K562 (cell line): ENCODE data around the gene EFNA1. TPM values are rescaled to one million over a fixed set of nuclear protein-coding genes. Genes with fewer than 3 reads are reported as not detected.

Experiments used
- ATAC-seq: fragments of 200-7000 bp; cut with Tn5 transposase; 3 replicates; pipeline ENCODE4 v1.9.1; 2020; ENCODE audit warnings: moderate library complexity
- BruUV-seq: library from RNA; stranded (reverse); fragments of 400-500 nt; replicated peaks from 2 replicates; lab custom pipeline; 2021; lab: Mats Ljungman, UMichigan
- CTCF ChIA-PET: fragments of 300-600 bp; formaldehyde crosslinking; extraction: SDS; loops from one replicate; lab custom pipeline; 2021; ENCODE audit warnings: low intra/inter-chr PET ratio; lab: Yijun Ruan, JAX
- POLR2A ChIA-PET: fragments of 300-600, 350-650 bp; sonication (Branson Sonifier 250); formaldehyde crosslinking; extraction: SDS; loops from one replicate; lab custom pipeline; 2021; ENCODE audit warnings: antibody characterized with exemption, inconsistent platforms; lab: Yijun Ruan, JAX
- DNase-seq, 4 experiments: peaks; one replicate each; pipeline versions ENCODE4 v3.0.0 to v3.0.0-alpha.2; 2011 to 2018; ENCODE audit warnings: low spot score in 3 of 4, mixed read lengths in 3 of 4; ENCODE audit errors: extremely low read depth in 1 of 4
- FAIRE-seq: peaks from 2 replicates; lab custom pipeline; 2011; peaks lifted over from hg19 to GRCh38; lab: Jason Lieb, UNC
- H2AFZ ChIP-seq: 2 replicates; pipeline ENCODE4 v1.6.0; 2011; ENCODE audit warnings: low read depth, low read length, control low read depth, inconsistent platforms
- H3K27ac ChIP-seq: fragments of 200-600 bp; 3 replicates; pipeline ENCODE4 v1.8.0; 2011; ENCODE audit warnings: low read depth, mild to moderate bottlenecking, control low read depth, inconsistent platforms, low read length, moderate library complexity, mixed read lengths; ENCODE audit errors: extremely low read depth
- H3K27me3 ChIP-seq, 2 experiments: fragments of 300-600 bp in 1 of 2; 2 replicates in 1 of 2; 3 replicates in 1 of 2; pipeline versions ENCODE4 v1.6.0 to v1.8.0; 2011; ENCODE audit warnings: inconsistent platforms in 2 of 2, low read length in 2 of 2, mild to moderate bottlenecking in 1 of 2, mixed read lengths in 1 of 2, moderate library complexity in 1 of 2; ENCODE audit not compliant: control insufficient read depth in 2 of 2, insufficient read depth in 2 of 2
- H3K36me3 ChIP-seq: fragments of 300-600 bp; 3 replicates; pipeline ENCODE4 v1.8.0; 2011; ENCODE audit warnings: mild to moderate bottlenecking, low read length, inconsistent platforms; ENCODE audit not compliant: control insufficient read depth, insufficient read depth
- H3K4me1 ChIP-seq, 2 experiments: fragments of 200-600 bp in 1 of 2; replicated peaks in 1 of 2; 2 replicates in 1 of 2; 3 replicates in 1 of 2; pipeline versions ENCODE4 v1.5.1 to v1.8.0; 2011; ENCODE audit warnings: inconsistent platforms in 2 of 2, low read length in 2 of 2, mild to moderate bottlenecking in 1 of 2, mixed read lengths in 1 of 2, moderate library complexity in 1 of 2; ENCODE audit not compliant: control insufficient read depth in 2 of 2, insufficient read depth in 2 of 2
- H3K4me2 ChIP-seq: 2 replicates; pipeline ENCODE4 v1.6.1; 2011; ENCODE audit warnings: low read length, control low read depth, inconsistent platforms, mixed read lengths; ENCODE audit not compliant: insufficient read depth
- H3K4me3 ChIP-seq: fragments of 200-600 bp; sonication (generic), shearing (Covaris generic); 2 replicates; pipeline ENCODE4 v1.5.1; 2016; ENCODE audit warnings: control low read depth, inconsistent platforms
- H3K79me2 ChIP-seq: fragments of 200-600 bp; 3 replicates; pipeline ENCODE4 v1.8.0; 2011; ENCODE audit warnings: low read length, inconsistent platforms; ENCODE audit not compliant: control insufficient read depth, insufficient read depth
- H3K9ac ChIP-seq, 2 experiments: 2 replicates each; pipeline versions ENCODE4 v1.6.0 to v1.6.1; 2011; ENCODE audit warnings: low read depth in 2 of 2, low read length in 2 of 2, control low read depth in 1 of 2, inconsistent platforms in 1 of 2, mild to moderate bottlenecking in 1 of 2, mixed read lengths in 1 of 2; ENCODE audit not compliant: insufficient read depth in 1 of 2
- H3K9me1 ChIP-seq: one replicate; pipeline ENCODE4 v1.6.0; 2011; ENCODE audit warnings: inconsistent platforms, mild to moderate bottlenecking, low read length, moderate library complexity; ENCODE audit not compliant: control insufficient read depth, insufficient read depth
- H3K9me3 ChIP-seq: replicated peaks from 2 replicates; pipeline ENCODE4 v1.5.1; 2011; ENCODE audit warnings: low read depth, low read length, inconsistent platforms; ENCODE audit not compliant: control insufficient read depth, insufficient read depth
- H4K20me1 ChIP-seq: replicated peaks from 2 replicates; pipeline ENCODE4 v1.6.1; 2011; ENCODE audit warnings: low read length, inconsistent platforms, mixed read lengths; ENCODE audit not compliant: control insufficient read depth, insufficient read depth
- GABPB1 ChIP-seq: sonication (generic); formaldehyde crosslinking; IDR thresholded peaks from 2 replicates; pipeline ENCODE4 v1.8.0; 2022; ENCODE audit warnings: mild to moderate bottlenecking, missing genetic modification reagents
- POLR2G ChIP-seq: fragments of 200-400 bp; formaldehyde crosslinking; IDR thresholded peaks from 2 replicates; pipeline ENCODE4 v1.6.1; 2017; ENCODE audit warnings: low read depth, mild to moderate bottlenecking, antibody characterized with exemption, low read length, moderate library complexity
- SMARCE1 ChIP-seq: fragments of 450-650 bp; IDR thresholded peaks from 2 replicates; pipeline ENCODE4 v1.7.1; 2016; ENCODE audit warnings: mild to moderate bottlenecking
- WGBS: fragments of 100-300 bp; shearing (Covaris generic); methylation state at CpG from one replicate; pipeline ENCODE4 v1.1.6; 2016; ENCODE audit warnings: low coverage, mixed read lengths; ENCODE audit not compliant: insufficient coverage; ENCODE audit errors: missing lambda C conversion rate; 5-methylcytosine and 5-hydroxymethylcytosine counted together
- in situ Hi-C: fragments of 300-500 bp; cut with MboI; formaldehyde crosslinking; loops from 4 replicates; pipeline ENCODE4 v1.15.0; 2018; ENCODE audit warnings: inconsistent platforms, mixed read lengths
- intact Hi-C: fragments of 100-400 bp; cut with micrococcal nuclease; formaldehyde crosslinking; loops from 2 replicates; pipeline ENCODE4 v1.14.2; 2022
- polyA plus RNA-seq, 8 experiments: library from polyadenylated mRNA; depleted of rRNA in 4 of 8; stranded (reverse) in 5 of 8; unstranded in 3 of 8; fragments of >200 nt; fragmentation: Nextera tagmentation in 2 of 8; fragmentation: Illumina TruSeq in 1 of 8; extraction: Ambion mirVana in 2 of 8; extraction: Trizol in 1 of 8; gene quantifications; 2 replicates each; pipeline versions ENCODE4 v1.2.1 to v1.2.3, GENCODE V29; 2011 to 2014; ENCODE audit warnings: inconsistent platforms in 1 of 8, missing spikeins in 1 of 8
- total RNA-seq, 7 experiments: library from RNA; depleted of rRNA in 6 of 7; stranded (reverse); fragments of >200 nt in 6 of 7; fragmentation: Illumina TruSeq in 2 of 7; extraction: Trizol in 2 of 7; gene quantifications; 2 replicates each; pipeline versions ENCODE4 v1.2.1 to v1.2.3, GENCODE V29; 2011 to 2021; ENCODE audit warnings: low replicate concordance in 1 of 7
- TF ChIP-seq, protein P1 (sequence below): fragments of 250-450 bp; sonication (Bioruptor Pico); IDR thresholded peaks from 2 replicates; pipeline ENCODE4 v1.5.0; 2021; ENCODE audit warnings: mild to moderate bottlenecking, borderline replicate concordance
- TF ChIP-seq, protein P2 (sequence below): IDR thresholded peaks from 2 replicates; pipeline ENCODE4 v1.6.1; 2016; ENCODE audit warnings: missing genetic modification characterization, missing compliant biosample characterization

EFNA1 gene
- total and polyA plus RNA-seq, 9 of the 15 experiments (the other 6 are each of a cell fraction or from before 2014, with no cell fraction given) = 2.1 to 9.3 (median 3.0) TPM

DNA sequence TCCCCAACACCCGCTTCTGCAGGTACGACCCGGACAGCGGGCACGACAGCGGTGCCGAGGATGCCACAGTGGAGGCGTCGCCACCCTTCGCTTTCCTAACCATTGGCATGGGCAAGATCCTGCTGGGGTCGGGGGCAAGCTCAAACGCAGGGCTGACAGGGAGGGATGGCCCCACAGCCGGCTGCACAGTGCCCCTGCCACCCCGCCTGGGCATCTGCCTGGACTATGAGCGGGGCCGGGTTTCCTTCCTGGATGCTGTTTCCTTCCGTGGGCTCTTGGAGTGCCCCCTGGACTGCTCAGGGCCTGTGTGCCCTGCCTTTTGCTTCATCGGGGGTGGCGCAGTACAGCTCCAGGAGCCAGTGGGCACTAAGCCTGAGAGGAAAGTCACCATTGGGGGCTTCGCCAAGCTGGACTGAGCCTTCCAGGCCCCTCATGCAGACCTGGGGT, 56.1 kb downstream of the EFNA1 start:
- no TSS peak for BruUV-seq
- CTCF ChIA-PET = no interaction called here

More for the DNA sequence above, 56.1 kb downstream of the EFNA1 start:
- TF ChIP-seq, protein P1, sequence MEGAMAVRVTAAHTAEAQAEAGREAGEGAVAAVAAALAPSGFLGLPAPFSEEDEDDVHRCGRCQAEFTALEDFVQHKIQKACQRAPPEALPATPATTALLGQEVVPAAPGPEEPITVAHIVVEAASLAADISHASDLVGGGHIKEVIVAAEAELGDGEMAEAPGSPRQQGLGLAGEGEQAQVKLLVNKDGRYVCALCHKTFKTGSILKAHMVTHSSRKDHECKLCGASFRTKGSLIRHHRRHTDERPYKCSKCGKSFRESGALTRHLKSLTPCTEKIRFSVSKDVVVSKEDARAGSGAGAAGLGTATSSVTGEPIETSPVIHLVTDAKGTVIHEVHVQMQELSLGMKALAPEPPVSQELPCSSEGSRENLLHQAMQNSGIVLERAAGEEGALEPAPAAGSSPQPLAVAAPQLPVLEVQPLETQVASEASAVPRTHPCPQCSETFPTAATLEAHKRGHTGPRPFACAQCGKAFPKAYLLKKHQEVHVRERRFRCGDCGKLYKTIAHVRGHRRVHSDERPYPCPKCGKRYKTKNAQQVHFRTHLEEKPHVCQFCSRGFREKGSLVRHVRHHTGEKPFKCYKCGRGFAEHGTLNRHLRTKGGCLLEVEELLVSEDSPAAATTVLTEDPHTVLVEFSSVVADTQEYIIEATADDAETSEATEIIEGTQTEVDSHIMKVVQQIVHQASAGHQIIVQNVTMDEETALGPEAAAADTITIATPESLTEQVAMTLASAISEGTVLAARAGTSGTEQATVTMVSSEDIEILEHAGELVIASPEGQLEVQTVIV (CRISPR knock-in tag) = no peak
- TF ChIP-seq SMARCE1 (no peak), GABPB1 (CRISPR knock-in tag) (no peak), POLR2G (peak; percentile 42; the same call in 1 of the 2 replicates)
- TF ChIP-seq, protein P2, sequence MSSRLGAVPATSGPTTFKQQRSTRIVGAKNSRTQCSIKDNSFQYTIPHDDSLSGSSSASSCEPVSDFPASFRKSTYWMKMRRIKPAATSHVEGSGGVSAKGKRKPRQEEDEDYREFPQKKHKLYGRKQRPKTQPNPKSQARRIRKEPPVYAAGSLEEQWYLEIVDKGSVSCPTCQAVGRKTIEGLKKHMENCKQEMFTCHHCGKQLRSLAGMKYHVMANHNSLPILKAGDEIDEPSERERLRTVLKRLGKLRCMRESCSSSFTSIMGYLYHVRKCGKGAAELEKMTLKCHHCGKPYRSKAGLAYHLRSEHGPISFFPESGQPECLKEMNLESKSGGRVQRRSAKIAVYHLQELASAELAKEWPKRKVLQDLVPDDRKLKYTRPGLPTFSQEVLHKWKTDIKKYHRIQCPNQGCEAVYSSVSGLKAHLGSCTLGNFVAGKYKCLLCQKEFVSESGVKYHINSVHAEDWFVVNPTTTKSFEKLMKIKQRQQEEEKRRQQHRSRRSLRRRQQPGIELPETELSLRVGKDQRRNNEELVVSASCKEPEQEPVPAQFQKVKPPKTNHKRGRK (tag) = no peak
- WGBS = 59% methylated on average over 17 of the region's 20 CpGs
- Histone ChIP-seq H3K36me3 (no peaks in the 10 kb centered on the region), H3K27ac (no peak overlapping the region), H3K27me3 (no peaks in the 10 kb centered on the region), H3K4me3 (no peak overlapping the region), H4K20me1 (no peaks in the 10 kb centered on the region), H3K79me2 (no peaks in the 10 kb centered on the region), H3K4me2 (no peak overlapping the region), H3K9ac (0 out of 4 replicates have a peak overlapping the region, but pooled peaks of 1 of the 2 experiments have one; percentile 43), H3K4me1 (peaks cover 3 to 44% of the 10 kb centered on the region in 2 experiments; a peak in 4 of 5 replicates), H3K9me3 (no peaks in the 10 kb centered on the region), H2AFZ (no peak overlapping the region), H3K9me1 (no peaks in the 10 kb centered on the region)
- no peak for ATAC-seq
- no peak for DNase-seq
- intact Hi-C loops = no loop called here
- POLR2A ChIA-PET = interaction anchor here (0.6 to 1.5 kb wide), 4 partner anchors 8 to 722 kb away, joined by 3 to 6 read pairs (median 4); no protein-coding TSS in a partner anchor
- in situ Hi-C loops = no loop called here
- no peak for FAIRE-seq
